Measurements from ENCODE around the gene DPP7.

DNA sequence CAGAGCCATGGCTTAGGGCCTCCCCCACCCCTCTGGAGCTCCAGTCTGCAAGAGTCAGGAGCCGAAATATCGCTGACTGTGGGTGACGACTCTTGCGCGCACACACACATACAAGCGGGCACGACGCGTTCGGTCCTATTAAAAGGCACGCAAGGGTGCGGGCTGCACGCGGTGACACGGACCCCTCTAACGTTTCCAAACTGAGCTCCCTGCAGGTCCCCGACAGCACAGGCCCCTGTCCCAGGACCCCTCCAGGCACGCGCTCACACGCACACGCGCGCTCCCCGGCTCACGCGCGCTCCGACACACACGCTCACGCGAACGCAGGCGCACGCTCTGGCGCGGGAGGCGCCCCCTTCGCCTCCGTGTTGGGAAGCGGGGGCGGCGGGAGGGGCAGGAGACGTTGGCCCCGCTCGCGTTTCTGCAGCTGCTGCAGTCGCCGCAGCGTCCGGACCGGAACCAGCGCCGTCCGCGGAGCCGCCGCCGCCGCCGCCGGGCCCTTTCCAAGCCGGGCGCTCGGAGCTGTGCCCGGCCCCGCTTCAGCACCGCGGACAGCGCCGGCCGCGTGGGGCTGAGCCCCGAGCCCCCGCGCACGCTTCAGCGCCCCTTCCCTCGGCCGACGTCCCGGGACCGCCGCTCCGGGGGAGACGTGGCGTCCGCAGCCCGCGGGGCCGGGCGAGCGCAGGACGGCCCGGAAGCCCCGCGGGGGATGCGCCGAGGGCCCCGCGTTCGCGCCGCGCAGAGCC, 24.4 kb upstream of the DPP7 start, which contains the start of gene GRIN1:
- TF ChIP-seq EZH2 (IDR thresholded peaks at IDR 0.05; ENCODE audit: borderline replicate concordance, low read length) = no peak
- TF ChIP-seq, protein P1, sequence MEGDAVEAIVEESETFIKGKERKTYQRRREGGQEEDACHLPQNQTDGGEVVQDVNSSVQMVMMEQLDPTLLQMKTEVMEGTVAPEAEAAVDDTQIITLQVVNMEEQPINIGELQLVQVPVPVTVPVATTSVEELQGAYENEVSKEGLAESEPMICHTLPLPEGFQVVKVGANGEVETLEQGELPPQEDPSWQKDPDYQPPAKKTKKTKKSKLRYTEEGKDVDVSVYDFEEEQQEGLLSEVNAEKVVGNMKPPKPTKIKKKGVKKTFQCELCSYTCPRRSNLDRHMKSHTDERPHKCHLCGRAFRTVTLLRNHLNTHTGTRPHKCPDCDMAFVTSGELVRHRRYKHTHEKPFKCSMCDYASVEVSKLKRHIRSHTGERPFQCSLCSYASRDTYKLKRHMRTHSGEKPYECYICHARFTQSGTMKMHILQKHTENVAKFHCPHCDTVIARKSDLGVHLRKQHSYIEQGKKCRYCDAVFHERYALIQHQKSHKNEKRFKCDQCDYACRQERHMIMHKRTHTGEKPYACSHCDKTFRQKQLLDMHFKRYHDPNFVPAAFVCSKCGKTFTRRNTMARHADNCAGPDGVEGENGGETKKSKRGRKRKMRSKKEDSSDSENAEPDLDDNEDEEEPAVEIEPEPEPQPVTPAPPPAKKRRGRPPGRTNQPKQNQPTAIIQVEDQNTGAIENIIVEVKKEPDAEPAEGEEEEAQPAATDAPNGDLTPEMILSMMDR (conservative IDR thresholded peaks at IDR 0.05 in 1 of 2, IDR thresholded peaks at IDR 0.05 in 1 of 2; ENCODE audit: extremely low read depth in 1 of 2, insufficient read depth in 1 of 2, low read depth in 1 of 2, low read length in 2 of 2) = no peak
